Panc1 (cell line): Measurements from ENCODE around the gene TSPAN3. TPM values are rescaled to one million over a fixed set of nuclear protein-coding genes. Genes with fewer than 3 reads are reported as not detected.

Source experiments
- ATAC-seq: fragments of 200-7000 bp; cut with Tn5 transposase; 2 replicates; pipeline ENCODE4 v1.9.1; 2020; ENCODE audit warnings: mild to moderate bottlenecking, moderate library complexity
- BruUV-seq: library from RNA; stranded (reverse); fragments of 400-500 nt; replicated peaks from 2 replicates; lab custom pipeline; 2021; lab: Mats Ljungman, UMichigan
- CTCF ChIA-PET: fragments of 300-600 bp; sonication (Branson Sonifier 250); formaldehyde crosslinking; loops from one replicate; lab custom pipeline; 2022; ENCODE audit warnings: antibody characterized with exemption; lab: Charles Lee
- POLR2A ChIA-PET: fragments of 300-600 bp; sonication (Branson Sonifier 250); formaldehyde crosslinking; loops from one replicate; lab custom pipeline; 2022; ENCODE audit warnings: antibody characterized with exemption; lab: Charles Lee
- DNase-seq: peaks from one replicate; pipeline ENCODE4 v3.0.0-alpha.2; 2010; ENCODE audit warnings: low read depth, low spot score
- H3K27ac ChIP-seq: 2 replicates; pipeline ENCODE4 v1.5.1; 2011; ENCODE audit warnings: mild to moderate bottlenecking, low read length, inconsistent platforms
- H3K27me3 ChIP-seq: fragments of 200-500 bp; sonication (Bioruptor generic); 2 replicates; pipeline ENCODE4 v1.6.0; 2014; ENCODE audit warnings: low read length, inconsistent platforms; ENCODE audit not compliant: control insufficient read depth, insufficient read depth
- H3K36me3 ChIP-seq: fragments of 200-500 bp; sonication (Bioruptor generic); 2 replicates; pipeline ENCODE4 v1.5.1; 2014; ENCODE audit warnings: inconsistent platforms, mild to moderate bottlenecking, low read length, moderate library complexity; ENCODE audit not compliant: control insufficient read depth, insufficient read depth
- H3K4me1 ChIP-seq: 2 replicates; pipeline ENCODE4 v1.5.1; 2011; ENCODE audit warnings: inconsistent platforms, mild to moderate bottlenecking, low read length, moderate library complexity; ENCODE audit not compliant: control insufficient read depth, insufficient read depth
- H3K4me3 ChIP-seq, 2 experiments: 2 replicates each; pipeline ENCODE4 v1.5.1; 2011 to 2012; ENCODE audit warnings: low read depth in 2 of 2, low read length in 2 of 2, mild to moderate bottlenecking in 2 of 2, inconsistent platforms in 1 of 2, moderate library complexity in 1 of 2
- H3K9me3 ChIP-seq: fragments of 200-500 bp; sonication (Bioruptor generic); 2 replicates; pipeline ENCODE4 v1.5.1; 2014; ENCODE audit warnings: low read depth, mild to moderate bottlenecking, inconsistent platforms, low read length, moderate library complexity; ENCODE audit not compliant: control insufficient read depth, insufficient read depth
- CTCF ChIP-seq: fragments of 450-650 bp; IDR thresholded peaks from 2 replicates; pipeline ENCODE4 v1.5.1; 2017; ENCODE audit warnings: mild to moderate bottlenecking
- POLR2AphosphoS5 ChIP-seq: IDR thresholded peaks from 2 replicates; pipeline ENCODE4 v1.6.1; 2012; ENCODE audit warnings: mild to moderate bottlenecking, low read depth, low read length, moderate library complexity
- REST ChIP-seq, 2 experiments: IDR thresholded peaks; 2 replicates each; pipeline ENCODE4 v1.6.1; 2011 to 2012; ENCODE audit warnings: low read depth in 2 of 2, control low read depth in 1 of 2, low read length in 1 of 2, mild to moderate bottlenecking in 1 of 2, moderate library complexity in 1 of 2; ENCODE audit not compliant: insufficient read depth in 1 of 2
- SIN3A ChIP-seq: IDR thresholded peaks from 2 replicates; pipeline ENCODE4 v1.6.1; 2012; ENCODE audit warnings: low read depth, mild to moderate bottlenecking, low read length, moderate library complexity, borderline replicate concordance; ENCODE audit not compliant: insufficient read depth
- TCF7L2 ChIP-seq: IDR thresholded peaks from 2 replicates; pipeline ENCODE4 v1.6.1; 2011; ENCODE audit warnings: mild to moderate bottlenecking, low read depth, low read length, inconsistent platforms
- in situ Hi-C: cut with HindIII; loops from 2 replicates; pipeline ENCODE4 v1.10.0; 2016; ENCODE audit warnings: low sequenced_read_pairs, low pct_unique_long_range_greater_than_20kb
- intact Hi-C: fragments of 100-400 bp; cut with micrococcal nuclease; formaldehyde crosslinking; loops from one replicate; pipeline ENCODE4 v1.10.0; 2022; ENCODE audit not compliant: unreplicated experiment
- total RNA-seq: library from RNA; stranded (reverse); gene quantifications from one replicate; pipeline ENCODE4 v1.2.1, GENCODE V29; 2021; ENCODE audit not compliant: unreplicated experiment

Gene TSPAN3
- total RNA-seq, 1 experiment from 2014 or later = 130 TPM

GRCh38 chr15:76994971-76995945, 75.7 kb downstream of the TSPAN3 start, which contains the start of gene PSTPIP1:
Gene PSTPIP1, plus strand, starts transcription at chr15:76995126. Its CDS starts 448 bp downstream, at chr15:76995574.
- TF ChIP-seq SIN3A (no peak), TCF7L2 (no peak), CTCF (no peak), POLR2AphosphoS5 (no peak), REST (IDR thresholded peaks at IDR 0.05; ENCODE audit: insufficient read depth in 1 of 2, low read depth in 2 of 2, low read length in 1 of 2) (no peak)
- intact Hi-C loops = no loop called here
- DNase-seq = no peak
- no TSS peak for BruUV-seq
- Histone ChIP-seq H3K4me3 (no peak within 1 kb of the TSS), H3K4me1 (no peaks in the 10 kb centered on the region), H3K27ac (no peak within 1 kb of the TSS), H3K36me3 (no peaks in the 10 kb centered on the region), H3K27me3 (no peaks in the 10 kb centered on the region), H3K9me3 (no peaks in the 10 kb centered on the region)
- in situ Hi-C loops = no loop called here
- CTCF ChIA-PET = no interaction called here
- POLR2A ChIA-PET = no interaction called here
- peak; percentile 20; the same call in 1 of the 2 replicates for ATAC-seq

- no peak for ATAC-seq
- no TSS peak for BruUV-seq
- ChIA-PET POLR2A (no interaction called here), CTCF (no interaction called here)
- Histone ChIP-seq H3K4me1 (no peaks in the 10 kb centered on the region), H3K9me3 (no peaks in the 10 kb centered on the region), H3K27me3 (no peaks in the 10 kb centered on the region), H3K36me3 (no peaks in the 10 kb centered on the region), H3K4me3 (no peak overlapping the region), H3K27ac (no peak overlapping the region)
- in situ Hi-C loops = no loop called here
- TF ChIP-seq REST (IDR thresholded peaks at IDR 0.05; ENCODE audit: insufficient read depth in 1 of 2, low read depth in 2 of 2, low read length in 1 of 2) = no peak
- TF ChIP-seq TCF7L2 = no peak
- TF ChIP-seq POLR2AphosphoS5 = no peak
- TF ChIP-seq SIN3A = no peak
- TF ChIP-seq CTCF = no peak
- no peak for DNase-seq
- intact Hi-C loops = no loop called here
Measured at GRCh38 chr15:76994496-76994895, 76.4 kb downstream of the TSPAN3 start.
